NCI-H1105 treated with DMSO at 0.1 percent for 48 hours (cell line): ENCODE data around the gene CCT8L2.
A peak's percentile ranks its signal among the peaks of the same experiment; 100 is the strongest.
"Not testable (repeated sequence)": the region's sequence is repeated elsewhere in the genome, so short reads cannot be mapped to it uniquely, and the experiment has no call there.

ENCODE experiments used
- DNase-seq: peaks from one replicate; lab custom pipeline; 2025; lab: John Stamatoyannopoulos, UW

Gene CCT8L2

GRCh38 chr22:16559056-16559955 is 33.3 kb downstream of the CCT8L2 start:
- DNase-seq, result no peak

- peak; percentile 9 for DNase-seq
Measured at GRCh38 chr22:16558376-16558945, 34.1 kb downstream of the CCT8L2 start.

- not testable (repeated sequence) for DNase-seq
Measured at GRCh38 chr22:16557511-16557910, 35.1 kb downstream of the CCT8L2 start.

DNA sequence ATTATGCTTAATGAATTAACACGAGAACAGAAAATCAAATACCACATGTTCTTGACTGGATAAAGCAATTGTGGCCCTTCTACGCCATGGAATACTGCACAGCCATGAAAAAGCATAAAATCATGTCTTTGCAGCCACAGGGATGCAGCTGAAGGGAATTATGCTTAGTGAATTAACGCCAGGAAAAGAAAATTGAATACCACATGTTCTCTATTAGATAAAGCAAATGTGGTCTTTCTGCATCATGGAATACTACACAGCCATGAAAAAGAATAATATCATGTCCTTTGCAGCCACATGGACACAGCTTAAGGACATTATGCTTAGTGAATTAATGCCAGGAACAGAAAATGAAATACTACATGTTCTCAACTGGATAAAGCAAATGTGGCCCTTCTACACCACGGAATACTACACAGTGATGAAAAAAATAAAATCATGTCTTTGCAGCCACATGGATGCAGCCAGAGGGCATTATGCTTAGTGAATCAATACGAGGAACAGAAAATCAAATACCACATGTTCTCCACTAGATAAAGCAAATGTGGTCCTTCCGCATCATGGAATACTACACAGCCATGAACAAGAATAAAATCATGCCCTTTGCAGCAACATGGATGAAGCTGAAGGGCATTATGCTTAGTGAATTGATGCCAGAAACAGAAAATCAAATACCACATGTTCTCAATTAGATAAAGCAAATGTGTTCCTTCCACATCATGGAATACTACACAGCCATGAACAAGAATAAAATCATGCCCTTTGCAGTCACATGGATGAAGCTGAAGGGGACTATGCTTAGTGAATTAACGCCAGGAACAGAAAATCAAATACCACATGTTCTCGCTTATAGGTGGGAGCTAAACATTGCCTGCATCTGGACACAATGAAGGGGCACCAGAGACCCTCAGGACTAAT is 37.3 kb downstream of the CCT8L2 start:
- DNase-seq, result not testable (repeated sequence)

DNA sequence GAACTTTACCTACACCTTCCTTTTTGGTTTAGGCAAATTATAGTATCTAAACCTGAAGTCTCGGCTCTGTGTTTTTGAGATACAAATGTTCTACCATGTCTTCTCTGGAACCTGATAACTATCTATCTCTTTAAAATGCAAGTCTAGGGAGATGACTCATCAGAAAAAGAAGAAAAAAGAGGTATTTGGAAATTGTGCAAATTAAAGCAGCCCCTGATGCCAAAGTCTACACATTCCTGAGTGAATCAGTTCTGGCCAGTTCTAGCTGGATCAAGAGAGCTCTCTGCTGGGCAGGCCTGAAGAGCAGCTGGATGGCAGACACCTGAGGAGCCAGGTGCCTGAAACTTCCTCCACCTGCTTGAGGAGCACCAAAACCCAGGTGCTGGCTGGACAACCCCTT is 49.3 kb downstream of the CCT8L2 start:
- DNase-seq, result not testable (repeated sequence)
